SK-N-SH treated with all-trans-retinoic acid at 6 μM for 48 hours (cell line): ENCODE data around the gene C1QL1.

Experiments used
- ATAC-seq: fragments of 200-7000 bp; cut with Tn5 transposase; 3 replicates; pipeline ENCODE4 v1.9.1; 2020; ENCODE audit warnings: mild to moderate bottlenecking, moderate library complexity
- ARNTL ChIP-seq: fragments of 450-650 bp; formaldehyde crosslinking; IDR thresholded peaks from 2 replicates; pipeline ENCODE4 v1.5.0; 2020; ENCODE audit warnings: low read depth, mild to moderate bottlenecking, moderate library complexity, borderline replicate concordance
- CSDC2 ChIP-seq: fragments of 250-450 bp; sonication (Bioruptor Pico); IDR thresholded peaks from 2 replicates; pipeline ENCODE4 v1.5.0; 2020; ENCODE audit warnings: mild to moderate bottlenecking, moderate library complexity
- CSRNP3 ChIP-seq: fragments of 250-450 bp; sonication (Bioruptor Pico); IDR thresholded peaks from 2 replicates; pipeline ENCODE4 v1.5.1; 2021; ENCODE audit warnings: mild to moderate bottlenecking, moderate library complexity
- GLIS3 ChIP-seq: fragments of 250-450 bp; sonication (Bioruptor Pico); IDR thresholded peaks from 2 replicates; pipeline ENCODE4 v1.5.0; 2020; ENCODE audit warnings: mild to moderate bottlenecking, moderate library complexity
- OSR1 ChIP-seq: fragments of 250-450 bp; sonication (Bioruptor Pico); IDR thresholded peaks from 2 replicates; pipeline ENCODE4 v1.8.0; 2022; ENCODE audit warnings: moderate library complexity, mild to moderate bottlenecking, inconsistent platforms
- PATZ1 ChIP-seq: fragments of 250-450 bp; sonication (Bioruptor Pico); IDR thresholded peaks from 2 replicates; pipeline ENCODE4 v1.8.0; 2020; ENCODE audit warnings: mild to moderate bottlenecking, moderate library complexity, borderline replicate concordance
- POU6F1 ChIP-seq: fragments of 250-450 bp; sonication (Bioruptor Pico); IDR thresholded peaks from 2 replicates; pipeline ENCODE4 v1.8.0; 2021; ENCODE audit warnings: low read depth, mild to moderate bottlenecking, moderate library complexity, borderline replicate concordance
- PPARA ChIP-seq: fragments of 250-450 bp; sonication (Bioruptor Pico); IDR thresholded peaks from 2 replicates; pipeline ENCODE4 v1.5.0; 2020; ENCODE audit warnings: mild to moderate bottlenecking, borderline replicate concordance
- SNAI2 ChIP-seq: fragments of 250-450 bp; sonication (Bioruptor Pico); IDR thresholded peaks from 2 replicates; pipeline ENCODE4 v1.5.0; 2020; ENCODE audit warnings: mild to moderate bottlenecking, moderate library complexity
- TCF4 ChIP-seq: fragments of 250-450 bp; sonication (Bioruptor Pico); IDR thresholded peaks from 2 replicates; pipeline ENCODE4 v1.8.0; 2021; ENCODE audit warnings: mild to moderate bottlenecking, moderate library complexity, borderline replicate concordance
- TSHZ2 ChIP-seq: fragments of 250-450 bp; sonication (Bioruptor Pico); IDR thresholded peaks from 2 replicates; pipeline ENCODE4 v1.5.0; 2020; ENCODE audit warnings: mild to moderate bottlenecking, moderate library complexity
- ZC3H10 ChIP-seq: fragments of 250-450 bp; sonication (Bioruptor Pico); IDR thresholded peaks from 2 replicates; pipeline ENCODE4 v1.5.1; 2021; ENCODE audit warnings: mild to moderate bottlenecking, moderate library complexity
- ZFP3 ChIP-seq: fragments of 250-450 bp; sonication (Bioruptor Pico); IDR thresholded peaks from 2 replicates; pipeline ENCODE4 v1.5.0; 2020; ENCODE audit warnings: mild to moderate bottlenecking, moderate library complexity
- ZFP30 ChIP-seq: fragments of 450-650 bp; formaldehyde crosslinking; IDR thresholded peaks from 2 replicates; pipeline ENCODE4 v1.5.0; 2022; ENCODE audit warnings: mild to moderate bottlenecking, moderate library complexity
- ZNF70 ChIP-seq: fragments of 450-650 bp; formaldehyde crosslinking; IDR thresholded peaks from 2 replicates; pipeline ENCODE4 v1.5.0; 2020; ENCODE audit warnings: mild to moderate bottlenecking, moderate library complexity
- ZNF8 ChIP-seq: fragments of 450-650 bp; formaldehyde crosslinking; IDR thresholded peaks from 2 replicates; pipeline ENCODE4 v1.5.0; 2020; ENCODE audit warnings: mild to moderate bottlenecking, moderate library complexity

Gene C1QL1

GRCh38 chr17:44956998-44957981 is 10.8 kb downstream of the C1QL1 start:
- TF ChIP-seq POU6F1 (CRISPR knock-in tag) (no peak), CSDC2 (CRISPR knock-in tag) (no peak), ZNF70 (CRISPR knock-in tag) (peak; percentile 82; the same call in 1 of the 2 replicates), ZNF8 (CRISPR knock-in tag) (no peak), TCF4 (CRISPR knock-in tag) (peak; percentile 92), OSR1 (CRISPR knock-in tag) (no peak), GLIS3 (CRISPR knock-in tag) (no peak), TSHZ2 (CRISPR knock-in tag) (peak; percentile 71), SNAI2 (no peak)
- ATAC-seq, result no peak

- ATAC-seq, result no peak
- TF ChIP-seq ARNTL (CRISPR knock-in tag) (no peak), ZFP30 (no peak), CSDC2 (CRISPR knock-in tag) (no peak), TSHZ2 (CRISPR knock-in tag) (no peak), ZNF70 (CRISPR knock-in tag) (no peak), PATZ1 (CRISPR knock-in tag) (no peak), POU6F1 (CRISPR knock-in tag) (no peak)
Measured at GRCh38 chr17:44955674-44956425, 12.3 kb downstream of the C1QL1 start.

GRCh38 chr17:44952946-44953475 is 15.1 kb downstream of the C1QL1 start:
- no peak for ATAC-seq
- no peak for TF ChIP-seq ARNTL (CRISPR knock-in tag)
- no peak for TF ChIP-seq ZFP3
- no peak for TF ChIP-seq ZNF70 (CRISPR knock-in tag)
- no peak for TF ChIP-seq ZFP30
- TF ChIP-seq ZNF8 (CRISPR knock-in tag), result no peak
- TF ChIP-seq POU6F1 (CRISPR knock-in tag), result no peak
- no peak for TF ChIP-seq PATZ1 (CRISPR knock-in tag)
- no peak for TF ChIP-seq ZC3H10 (CRISPR knock-in tag)
- no peak for TF ChIP-seq PPARA (CRISPR knock-in tag)
- TF ChIP-seq SNAI2, result no peak
- no peak for TF ChIP-seq CSRNP3 (CRISPR knock-in tag)
